GM19023 (cell line): Measurements from ENCODE around the gene HTR1D.

ENCODE experiments used
- ATAC-seq: cut with Tn5 transposase; IDR thresholded peaks from one replicate; pipeline ENCODE4 v1.9.1; 2021; ENCODE audit warnings: mild to moderate bottlenecking, moderate library complexity; ENCODE audit not compliant: unreplicated experiment

HTR1D gene

DNA sequence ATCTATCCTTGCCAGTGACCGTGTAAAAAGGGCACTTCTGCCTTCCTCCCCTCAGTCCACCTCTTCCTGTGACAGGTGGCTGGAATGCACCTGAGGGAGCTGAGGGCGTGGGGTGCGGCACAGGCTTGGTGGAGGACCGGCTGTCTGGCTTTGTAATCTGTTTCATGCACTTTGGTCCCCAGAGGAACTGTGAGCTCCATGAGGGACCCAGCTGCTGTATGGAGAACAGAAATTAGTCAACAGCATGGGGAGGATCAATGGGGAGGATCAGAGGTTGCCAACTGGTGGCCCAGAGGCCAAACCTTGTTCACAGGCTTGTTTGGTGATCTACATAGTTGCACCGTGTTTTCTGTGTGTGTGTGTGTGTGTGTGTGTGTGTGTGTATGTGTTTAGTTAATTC lies 29.7 kb downstream of the HTR1D start:
- no peak for ATAC-seq

- ATAC-seq = no peak
Measured at GRCh38 chr1:23185381-23185780, 31.9 kb downstream of the HTR1D start.

DNA sequence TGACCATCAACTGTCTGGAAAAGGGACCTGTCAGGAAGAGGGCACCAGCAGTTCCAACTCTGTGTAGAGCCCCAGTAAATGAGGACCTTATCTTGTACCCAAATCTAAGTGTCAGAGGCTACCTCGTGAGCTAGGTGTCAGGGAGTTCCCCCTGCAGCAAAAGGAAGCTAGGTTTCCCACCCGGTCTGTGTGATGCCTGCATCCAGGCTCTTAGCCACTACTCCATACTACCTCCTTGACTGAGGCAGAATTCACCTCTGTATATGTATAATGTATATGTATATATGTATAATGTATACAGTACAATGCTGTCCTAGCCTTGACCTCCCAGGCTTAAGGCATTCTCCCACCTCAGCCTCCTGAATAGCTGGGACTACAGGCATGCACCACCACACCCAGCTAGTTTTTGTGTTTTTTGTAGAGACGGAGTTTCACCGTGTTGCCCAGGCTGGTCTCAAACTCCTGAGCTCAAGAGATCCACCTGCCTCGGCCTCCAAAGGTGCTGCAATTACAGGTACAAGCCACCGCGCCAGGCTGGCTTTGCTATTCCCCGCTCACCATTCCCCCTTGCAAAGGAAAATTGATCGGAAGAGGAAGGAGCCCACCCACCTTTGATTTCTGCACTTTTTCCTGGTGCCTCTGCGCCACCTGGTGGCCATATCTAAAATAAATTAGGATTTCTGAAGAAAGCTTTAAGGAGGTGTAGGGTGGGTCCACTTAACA lies 32.9 kb downstream of the HTR1D start:
- ATAC-seq = no peak

GRCh38 chr1:23179862-23180261 lies 37.4 kb downstream of the HTR1D start:
- no peak for ATAC-seq

- no peak for ATAC-seq
Measured at GRCh38 chr1:23178950-23179349, 38.4 kb downstream of the HTR1D start.

GRCh38 chr1:23178414-23178813 lies 38.9 kb downstream of the HTR1D start:
- no peak for ATAC-seq

DNA sequence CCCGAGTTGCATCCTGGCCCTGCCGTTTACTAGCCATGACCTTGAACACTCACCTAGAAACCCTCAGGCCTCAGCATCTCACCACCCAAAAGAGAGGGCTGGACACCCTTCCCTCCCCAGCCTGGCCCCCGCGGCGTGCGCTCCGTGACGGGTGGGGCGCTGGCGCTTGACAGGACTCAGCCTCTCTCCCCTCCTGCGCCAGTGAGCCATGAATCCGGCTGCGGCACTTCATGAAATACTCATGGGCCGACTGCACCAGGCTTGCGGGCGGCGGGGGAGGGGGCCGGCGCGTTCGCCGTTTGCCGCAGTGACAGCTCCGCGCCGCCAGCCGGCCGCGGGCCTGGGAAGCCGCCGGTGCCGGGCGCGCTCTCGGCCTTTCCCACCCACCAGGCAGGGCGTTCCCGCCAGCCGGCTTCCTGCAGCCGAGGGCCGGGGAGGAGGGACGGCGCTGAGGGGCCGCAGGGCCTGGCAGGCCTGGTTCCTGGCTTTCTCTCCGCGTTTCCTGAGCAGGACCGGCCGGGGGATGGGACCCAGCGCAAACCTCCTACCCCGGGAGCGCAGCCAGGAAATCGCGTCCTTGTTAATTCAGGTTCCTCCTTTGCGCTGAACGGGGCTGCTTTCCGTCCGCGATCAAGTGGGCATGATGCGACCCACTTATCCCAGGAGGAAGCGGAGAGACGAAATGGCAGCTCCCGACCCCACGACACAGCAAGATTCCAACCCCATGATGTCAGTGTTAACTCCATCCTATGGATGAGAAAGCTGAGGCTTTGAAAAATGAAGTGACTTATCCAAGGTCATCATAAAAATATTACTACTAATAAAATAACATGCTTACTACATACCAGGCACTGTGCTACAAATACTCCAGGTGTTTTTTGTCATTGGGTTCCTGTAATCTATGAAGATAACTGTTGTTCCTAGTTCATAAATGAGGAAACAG lies 39.6 kb downstream of the HTR1D start:
- ATAC-seq = peak; percentile 71

- ATAC-seq = no peak
Measured at GRCh38 chr1:23177031-23177430, 40.3 kb downstream of the HTR1D start.

DNA sequence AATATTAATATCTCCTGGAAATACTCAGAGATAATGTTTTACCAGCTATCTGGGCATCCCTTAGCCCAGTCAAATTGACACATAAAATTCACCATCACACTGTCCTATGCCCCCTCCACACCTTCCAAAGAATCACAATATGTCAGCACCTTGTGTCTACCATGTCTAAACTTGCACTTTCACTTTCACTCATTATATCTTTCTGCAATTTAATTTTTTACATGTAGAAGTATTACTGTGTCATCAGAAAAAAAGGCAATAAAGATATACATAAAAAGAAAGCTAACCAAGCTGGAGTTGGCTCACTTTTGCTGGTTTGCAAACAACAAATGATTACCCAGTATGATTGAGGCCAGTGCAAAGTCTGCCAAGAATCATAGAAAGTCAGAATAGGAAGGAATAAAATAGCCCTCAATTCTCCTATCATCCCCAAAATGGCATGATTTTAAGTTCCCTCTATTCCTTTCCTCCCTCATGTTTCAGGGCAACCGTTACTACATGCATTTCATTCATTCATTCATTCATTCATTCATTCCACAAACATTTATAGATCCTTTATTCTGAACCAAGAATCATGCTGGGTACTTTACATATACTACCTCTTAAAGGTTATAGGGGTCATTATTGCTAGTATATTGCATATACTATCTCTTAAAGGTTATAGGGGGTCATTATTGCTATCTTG lies 42.7 kb downstream of the HTR1D start:
- ATAC-seq = no peak

- ATAC-seq = no peak
Measured at GRCh38 chr1:23171181-23171755, 46.0 kb downstream of the HTR1D start.

- ATAC-seq = no peak
Measured at GRCh38 chr1:23169727-23170335, 47.5 kb downstream of the HTR1D start.

DNA sequence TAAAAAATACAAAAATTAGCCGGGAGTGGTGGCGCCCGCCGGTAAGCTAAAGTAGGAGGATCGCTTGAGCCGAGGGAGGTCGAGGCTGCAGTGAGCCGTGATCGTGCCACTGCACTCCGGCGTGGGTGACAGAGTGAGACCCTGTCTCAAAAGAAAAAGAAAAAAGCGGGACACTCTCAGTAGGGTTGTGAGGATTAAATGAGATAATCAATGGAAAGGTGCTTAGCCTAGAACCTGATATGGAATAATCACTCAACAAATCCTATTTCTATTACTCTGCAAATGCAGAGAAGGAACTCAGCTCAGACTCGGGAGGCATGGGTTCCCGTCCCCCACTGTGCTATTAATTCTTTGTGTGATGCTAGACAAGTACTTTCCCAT lies 48.1 kb downstream of the HTR1D start:
- no peak for ATAC-seq

- ATAC-seq = peak; percentile 77
Measured at GRCh38 chr1:23168445-23169194, 48.7 kb downstream of the HTR1D start, which contains the start of gene LUZP1. Gene LUZP1 (minus strand): TSS chr1:23168856.

DNA sequence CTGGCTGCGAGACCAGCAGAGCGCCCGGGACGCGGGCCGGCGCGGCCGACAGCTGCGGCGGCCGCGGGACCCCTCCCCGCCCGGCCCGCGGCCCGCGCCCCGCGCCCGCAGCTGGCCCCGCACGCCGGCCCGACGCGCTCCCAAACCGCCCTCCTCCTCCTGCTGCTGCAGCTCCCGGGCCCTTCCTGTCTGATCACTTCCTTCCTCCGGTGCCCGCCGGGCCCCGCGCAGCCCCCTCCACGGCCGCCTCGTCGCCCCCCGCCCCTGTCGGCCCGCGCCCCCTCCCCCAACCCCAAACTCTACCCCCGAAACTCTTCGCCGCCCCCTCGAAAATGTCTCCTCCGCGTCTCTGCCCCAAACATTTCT lies 49.2 kb downstream of the HTR1D start:
- no peak for ATAC-seq

DNA sequence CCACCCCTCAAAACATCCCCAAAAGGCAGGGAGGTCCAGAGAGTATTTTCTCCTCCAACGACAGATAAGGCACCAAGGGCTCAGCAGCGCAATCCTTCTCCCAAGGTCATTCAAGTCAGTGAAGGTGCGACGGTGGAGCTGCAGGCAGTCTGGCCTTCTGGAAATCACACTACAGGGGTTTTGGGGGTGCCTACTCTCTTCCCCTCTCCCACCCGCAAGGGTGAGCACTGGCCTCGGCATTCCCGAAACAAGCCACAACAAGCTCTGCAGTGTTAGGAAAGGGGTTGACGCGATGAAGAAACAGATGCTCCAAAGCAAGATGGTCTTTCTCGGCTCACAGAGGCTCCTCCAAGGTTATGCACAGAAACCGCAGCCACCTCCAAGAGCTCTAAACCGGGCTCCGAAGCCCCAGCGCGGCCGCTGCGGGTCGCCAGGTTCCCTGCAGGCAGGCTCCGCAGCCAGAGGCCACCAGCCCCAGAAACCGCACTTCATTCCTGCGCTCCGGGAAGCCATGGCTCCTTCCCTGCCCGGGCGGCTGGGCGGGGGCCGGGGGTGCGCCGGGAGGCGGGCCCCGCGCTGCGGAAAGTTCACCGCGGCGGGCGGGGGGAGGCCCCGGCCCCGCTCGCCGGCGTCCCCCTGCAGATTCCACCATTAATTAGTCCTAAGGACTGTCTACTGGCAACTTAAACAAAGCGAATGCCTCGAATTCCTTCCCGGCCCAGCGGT lies 49.8 kb downstream of the HTR1D start:
- no peak for ATAC-seq

GRCh38 chr1:23166854-23167253 lies 50.4 kb downstream of the HTR1D start:
- no peak for ATAC-seq

DNA sequence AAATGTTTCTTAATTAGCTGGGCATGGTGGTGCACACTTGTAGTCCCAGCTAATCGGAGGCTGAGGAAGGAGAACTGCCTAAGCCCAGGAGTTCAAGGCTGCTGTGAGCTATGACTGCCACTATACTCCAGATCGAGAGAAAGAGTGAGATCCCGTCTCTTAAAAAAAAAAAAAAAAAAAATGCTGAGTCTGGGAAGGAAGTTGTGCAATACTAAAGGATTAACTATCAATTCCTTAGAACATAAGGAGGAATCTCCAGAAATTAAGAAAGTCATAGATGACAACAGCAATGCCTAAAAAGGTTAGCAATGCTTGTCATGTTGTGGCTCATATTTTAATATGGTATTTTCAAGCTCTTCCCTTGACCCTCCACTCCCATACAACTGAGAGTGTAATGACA lies 53.9 kb downstream of the HTR1D start:
- no peak for ATAC-seq

GRCh38 chr1:23159963-23160877 lies 57.1 kb downstream of the HTR1D start:
- no peak for ATAC-seq
